ENCODE measurements around the gene AP1G2. TPM values are rescaled to one million over a fixed set of nuclear protein-coding genes. Genes with fewer than 3 reads are reported as not detected.

Gene AP1G2
- total and polyA plus RNA-seq, 2 of the 13 experiments (the other 11 are each of a cell fraction or from before 2014, with no cell fraction given): 96.9 to 611 TPM

DNA sequence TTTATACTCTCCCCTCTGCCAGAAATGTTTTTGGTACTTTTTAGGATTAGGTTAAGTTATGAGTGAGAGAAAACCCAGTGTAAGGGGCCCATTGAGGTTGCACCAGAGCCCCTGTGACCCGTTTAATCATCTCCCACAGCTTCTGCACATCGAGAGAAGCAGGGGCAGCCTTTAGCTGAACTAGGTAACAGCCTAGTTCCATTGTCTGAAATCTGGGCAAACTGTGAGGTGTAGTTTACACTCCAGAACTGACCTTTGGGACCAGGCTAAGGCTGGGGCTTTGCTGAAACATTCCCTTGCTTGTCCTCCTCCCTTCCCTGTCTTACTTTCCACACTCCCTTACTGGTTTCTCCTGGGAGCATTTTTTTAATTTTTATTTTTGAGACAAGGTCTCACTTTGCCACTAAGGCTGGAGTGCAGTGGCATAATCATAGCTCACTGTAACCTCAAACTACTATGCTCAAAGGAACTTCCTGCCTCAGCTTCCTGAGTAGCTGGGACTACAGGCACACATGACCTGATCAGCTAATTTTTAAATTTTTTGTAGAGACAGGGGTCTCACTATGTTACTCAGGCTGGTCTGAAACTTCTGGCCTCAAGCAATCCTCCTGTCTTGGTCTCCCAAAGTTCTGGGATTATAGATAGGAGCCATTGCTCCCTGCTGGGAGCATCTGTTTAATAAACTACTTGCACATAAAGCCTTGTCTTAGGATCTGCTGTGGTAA lies 42.7 kb upstream of the AP1G2 start (continued):
- TF ChIP-seq ZNF205 (CRISPR knock-in tag; IDR thresholded peaks at IDR 0.05): 0 out of 2 replicates have a peak, but pooled peaks have one; percentile 17
- no peak for TF ChIP-seq ZFP36 (IDR thresholded peaks at IDR 0.05; ENCODE audit: borderline replicate concordance, low read depth, low read length, partially characterized antibody)
- peak; percentile 99 for TF ChIP-seq HNF4G (IDR thresholded peaks at IDR 0.05; ENCODE audit: borderline replicate concordance, low read depth, low read length)
- peak; percentile 81; the same call in 1 of the 2 replicates for TF ChIP-seq HNF4G (CRISPR knock-in tag; IDR thresholded peaks at IDR 0.05; ENCODE audit: borderline replicate concordance, low read depth)
- TF ChIP-seq, protein P1, sequence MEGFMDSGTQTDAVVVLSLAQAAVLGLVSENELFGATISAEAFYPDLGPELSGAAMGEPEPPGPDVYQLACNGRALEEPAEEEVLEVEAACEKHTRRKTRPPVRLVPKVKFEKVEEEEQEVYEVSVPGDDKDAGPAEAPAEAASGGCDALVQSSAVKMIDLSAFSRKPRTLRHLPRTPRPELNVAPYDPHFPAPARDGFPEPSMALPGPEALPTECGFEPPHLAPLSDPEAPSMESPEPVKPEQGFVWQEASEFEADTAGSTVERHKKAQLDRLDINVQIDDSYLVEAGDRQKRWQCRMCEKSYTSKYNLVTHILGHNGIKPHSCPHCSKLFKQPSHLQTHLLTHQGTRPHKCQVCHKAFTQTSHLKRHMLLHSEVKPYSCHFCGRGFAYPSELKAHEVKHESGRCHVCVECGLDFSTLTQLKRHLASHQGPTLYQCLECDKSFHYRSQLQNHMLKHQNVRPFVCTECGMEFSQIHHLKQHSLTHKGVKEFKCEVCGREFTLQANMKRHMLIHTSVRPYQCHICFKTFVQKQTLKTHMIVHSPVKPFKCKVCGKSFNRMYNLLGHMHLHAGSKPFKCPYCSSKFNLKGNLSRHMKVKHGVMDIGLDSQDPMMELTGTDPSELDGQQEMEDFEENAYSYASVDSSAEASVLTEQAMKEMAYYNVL (CRISPR knock-in tag; IDR thresholded peaks at IDR 0.05; ENCODE audit: borderline replicate concordance): peak; percentile 72; the same call in 1 of the 2 replicates
- 0 out of 2 replicates have a peak, but pooled peaks have one; percentile 86 for TF ChIP-seq TP53 (CRISPR knock-in tag; conservative IDR thresholded peaks at IDR 0.05)
- 0 out of 2 replicates have a peak, but pooled peaks have one; percentile 34 for TF ChIP-seq ZNF790 (CRISPR knock-in tag; IDR thresholded peaks at IDR 0.05; ENCODE audit: borderline replicate concordance)
- peak; percentile 69; the same call in 1 of the 2 replicates for TF ChIP-seq RCOR2 (CRISPR knock-in tag; IDR thresholded peaks at IDR 0.05)
- TF ChIP-seq, protein P2, sequence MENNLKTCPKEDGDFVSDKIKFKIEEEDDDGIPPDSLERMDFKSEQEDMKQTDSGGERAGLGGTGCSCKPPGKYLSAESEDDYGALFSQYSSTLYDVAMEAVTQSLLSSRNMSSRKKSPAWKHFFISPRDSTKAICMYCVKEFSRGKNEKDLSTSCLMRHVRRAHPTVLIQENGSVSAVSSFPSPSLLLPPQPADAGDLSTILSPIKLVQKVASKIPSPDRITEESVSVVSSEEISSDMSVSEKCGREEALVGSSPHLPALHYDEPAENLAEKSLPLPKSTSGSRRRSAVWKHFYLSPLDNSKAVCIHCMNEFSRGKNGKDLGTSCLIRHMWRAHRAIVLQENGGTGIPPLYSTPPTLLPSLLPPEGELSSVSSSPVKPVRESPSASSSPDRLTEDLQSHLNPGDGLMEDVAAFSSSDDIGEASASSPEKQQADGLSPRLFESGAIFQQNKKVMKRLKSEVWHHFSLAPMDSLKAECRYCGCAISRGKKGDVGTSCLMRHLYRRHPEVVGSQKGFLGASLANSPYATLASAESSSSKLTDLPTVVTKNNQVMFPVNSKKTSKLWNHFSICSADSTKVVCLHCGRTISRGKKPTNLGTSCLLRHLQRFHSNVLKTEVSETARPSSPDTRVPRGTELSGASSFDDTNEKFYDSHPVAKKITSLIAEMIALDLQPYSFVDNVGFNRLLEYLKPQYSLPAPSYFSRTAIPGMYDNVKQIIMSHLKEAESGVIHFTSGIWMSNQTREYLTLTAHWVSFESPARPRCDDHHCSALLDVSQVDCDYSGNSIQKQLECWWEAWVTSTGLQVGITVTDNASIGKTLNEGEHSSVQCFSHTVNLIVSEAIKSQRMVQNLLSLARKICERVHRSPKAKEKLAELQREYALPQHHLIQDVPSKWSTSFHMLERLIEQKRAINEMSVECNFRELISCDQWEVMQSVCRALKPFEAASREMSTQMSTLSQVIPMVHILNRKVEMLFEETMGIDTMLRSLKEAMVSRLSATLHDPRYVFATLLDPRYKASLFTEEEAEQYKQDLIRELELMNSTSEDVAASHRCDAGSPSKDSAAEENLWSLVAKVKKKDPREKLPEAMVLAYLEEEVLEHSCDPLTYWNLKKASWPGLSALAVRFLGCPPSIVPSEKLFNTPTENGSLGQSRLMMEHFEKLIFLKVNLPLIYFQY (CRISPR knock-in tag; IDR thresholded peaks at IDR 0.05; ENCODE audit: borderline replicate concordance): peak; percentile 39; the same call in 1 of the 2 replicates
- TF ChIP-seq HMGA1 (CRISPR knock-in tag; conservative IDR thresholded peaks at IDR 0.05): no peak
- TF ChIP-seq, protein P3, sequence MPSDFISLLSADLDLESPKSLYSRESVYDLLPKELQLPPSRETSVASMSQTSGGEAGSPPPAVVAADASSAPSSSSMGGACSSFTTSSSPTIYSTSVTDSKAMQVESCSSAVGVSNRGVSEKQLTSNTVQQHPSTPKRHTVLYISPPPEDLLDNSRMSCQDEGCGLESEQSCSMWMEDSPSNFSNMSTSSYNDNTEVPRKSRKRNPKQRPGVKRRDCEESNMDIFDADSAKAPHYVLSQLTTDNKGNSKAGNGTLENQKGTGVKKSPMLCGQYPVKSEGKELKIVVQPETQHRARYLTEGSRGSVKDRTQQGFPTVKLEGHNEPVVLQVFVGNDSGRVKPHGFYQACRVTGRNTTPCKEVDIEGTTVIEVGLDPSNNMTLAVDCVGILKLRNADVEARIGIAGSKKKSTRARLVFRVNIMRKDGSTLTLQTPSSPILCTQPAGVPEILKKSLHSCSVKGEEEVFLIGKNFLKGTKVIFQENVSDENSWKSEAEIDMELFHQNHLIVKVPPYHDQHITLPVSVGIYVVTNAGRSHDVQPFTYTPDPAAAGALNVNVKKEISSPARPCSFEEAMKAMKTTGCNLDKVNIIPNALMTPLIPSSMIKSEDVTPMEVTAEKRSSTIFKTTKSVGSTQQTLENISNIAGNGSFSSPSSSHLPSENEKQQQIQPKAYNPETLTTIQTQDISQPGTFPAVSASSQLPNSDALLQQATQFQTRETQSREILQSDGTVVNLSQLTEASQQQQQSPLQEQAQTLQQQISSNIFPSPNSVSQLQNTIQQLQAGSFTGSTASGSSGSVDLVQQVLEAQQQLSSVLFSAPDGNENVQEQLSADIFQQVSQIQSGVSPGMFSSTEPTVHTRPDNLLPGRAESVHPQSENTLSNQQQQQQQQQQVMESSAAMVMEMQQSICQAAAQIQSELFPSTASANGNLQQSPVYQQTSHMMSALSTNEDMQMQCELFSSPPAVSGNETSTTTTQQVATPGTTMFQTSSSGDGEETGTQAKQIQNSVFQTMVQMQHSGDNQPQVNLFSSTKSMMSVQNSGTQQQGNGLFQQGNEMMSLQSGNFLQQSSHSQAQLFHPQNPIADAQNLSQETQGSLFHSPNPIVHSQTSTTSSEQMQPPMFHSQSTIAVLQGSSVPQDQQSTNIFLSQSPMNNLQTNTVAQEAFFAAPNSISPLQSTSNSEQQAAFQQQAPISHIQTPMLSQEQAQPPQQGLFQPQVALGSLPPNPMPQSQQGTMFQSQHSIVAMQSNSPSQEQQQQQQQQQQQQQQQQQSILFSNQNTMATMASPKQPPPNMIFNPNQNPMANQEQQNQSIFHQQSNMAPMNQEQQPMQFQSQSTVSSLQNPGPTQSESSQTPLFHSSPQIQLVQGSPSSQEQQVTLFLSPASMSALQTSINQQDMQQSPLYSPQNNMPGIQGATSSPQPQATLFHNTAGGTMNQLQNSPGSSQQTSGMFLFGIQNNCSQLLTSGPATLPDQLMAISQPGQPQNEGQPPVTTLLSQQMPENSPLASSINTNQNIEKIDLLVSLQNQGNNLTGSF (CRISPR knock-in tag; IDR thresholded peaks at IDR 0.05): 0 out of 2 replicates have a peak, but pooled peaks have one; percentile 37
- TF ChIP-seq PHF8 (CRISPR knock-in tag; IDR thresholded peaks at IDR 0.05): 0 out of 2 replicates have a peak, but pooled peaks have one; percentile 0
- TF ChIP-seq, protein P4, sequence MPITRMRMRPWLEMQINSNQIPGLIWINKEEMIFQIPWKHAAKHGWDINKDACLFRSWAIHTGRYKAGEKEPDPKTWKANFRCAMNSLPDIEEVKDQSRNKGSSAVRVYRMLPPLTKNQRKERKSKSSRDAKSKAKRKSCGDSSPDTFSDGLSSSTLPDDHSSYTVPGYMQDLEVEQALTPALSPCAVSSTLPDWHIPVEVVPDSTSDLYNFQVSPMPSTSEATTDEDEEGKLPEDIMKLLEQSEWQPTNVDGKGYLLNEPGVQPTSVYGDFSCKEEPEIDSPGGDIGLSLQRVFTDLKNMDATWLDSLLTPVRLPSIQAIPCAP (CRISPR knock-in tag; IDR thresholded peaks at IDR 0.05; ENCODE audit: low read depth): no peak
- TF ChIP-seq BRCA1 (CRISPR knock-in tag; IDR thresholded peaks at IDR 0.05): peak; percentile 46; the same call in 1 of the 2 replicates
- peak; percentile 18 for TF ChIP-seq RELA (CRISPR knock-in tag; IDR thresholded peaks at IDR 0.05)
- TF ChIP-seq POLR2G (IDR thresholded peaks at IDR 0.05; ENCODE audit: low read depth, low read length): peak; percentile 81
